Gastroesophageal sphincter (tissue), 3 donors: ENCODE results near the gene NDRG3.

Experiments used
- CTCF ChIP-seq, 4 experiments: fragments of 200-600 bp in 2 of 4; fragments of 450-650 bp in 2 of 4; sonication (generic) in 1 of 4; IDR thresholded peaks; one replicate each; pipeline ENCODE4 v1.5.1; 2017 to 2019; ENCODE audit warnings: antibody characterized with exemption in 4 of 4, mild to moderate bottlenecking in 2 of 4, moderate library complexity in 2 of 4
- POLR2A ChIP-seq, 2 donors: fragments of 450-650 bp; IDR thresholded peaks; one replicate each; pipeline ENCODE4 v1.6.1; 2017; ENCODE audit warnings: antibody characterized with exemption in 2 of 2, mild to moderate bottlenecking in 2 of 2, moderate library complexity in 1 of 2

DNA sequence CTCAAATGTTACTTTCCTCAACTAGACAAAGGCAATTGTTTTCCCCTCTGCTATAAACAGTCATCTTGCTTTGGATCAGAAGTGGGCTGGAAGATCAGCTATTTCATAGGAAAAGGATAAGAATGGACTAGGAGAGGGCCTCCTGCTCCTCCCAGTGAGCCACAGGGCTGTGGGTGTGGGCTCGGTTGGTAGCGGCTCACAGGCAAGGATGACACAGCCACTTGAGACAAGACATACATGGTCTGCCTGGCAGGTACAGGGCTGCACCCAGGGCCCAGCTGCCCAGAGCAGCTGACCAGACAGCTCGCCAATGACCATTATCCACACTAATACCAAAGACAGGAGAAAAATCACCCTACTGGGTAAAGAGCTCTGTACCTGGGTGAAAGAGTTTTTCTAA is 90.9 kb downstream of the NDRG3 start:
- no peak for TF ChIP-seq CTCF (IDR thresholded peaks at IDR 0.05)
- no peak for TF ChIP-seq POLR2A (IDR thresholded peaks at IDR 0.05)
